GM18867 (cell line): ENCODE measurements around the gene MAML3.
"Not testable (repeated sequence)": the region's sequence is repeated elsewhere in the genome, so short reads cannot be mapped to it uniquely, and the experiment has no call there.

Source experiments
- ATAC-seq: cut with Tn5 transposase; IDR thresholded peaks from one replicate; pipeline ENCODE4 v1.9.1; 2021; ENCODE audit warnings: mild to moderate bottlenecking, moderate library complexity; ENCODE audit not compliant: unreplicated experiment

Gene MAML3

DNA sequence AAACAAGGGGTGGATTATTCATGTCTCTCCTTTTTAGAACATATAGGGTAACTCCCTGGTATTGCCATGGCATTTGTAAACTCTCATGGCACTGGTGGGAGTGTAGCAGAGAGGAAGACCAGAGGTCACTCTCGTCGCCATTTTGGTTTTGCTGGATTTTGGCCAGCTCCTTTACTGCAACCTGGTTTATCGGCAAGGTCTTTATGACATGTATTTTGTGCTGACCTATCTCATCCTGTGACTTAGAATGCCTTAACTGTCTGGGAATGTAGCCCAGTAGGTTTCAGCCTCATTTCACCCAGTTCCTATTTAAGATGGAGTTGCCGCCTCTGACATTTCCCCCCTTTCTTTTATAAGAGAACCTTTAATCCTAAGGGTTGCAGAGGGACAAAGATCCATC lies 442.5 kb downstream of the MAML3 start:
- ATAC-seq, result no peak

DNA sequence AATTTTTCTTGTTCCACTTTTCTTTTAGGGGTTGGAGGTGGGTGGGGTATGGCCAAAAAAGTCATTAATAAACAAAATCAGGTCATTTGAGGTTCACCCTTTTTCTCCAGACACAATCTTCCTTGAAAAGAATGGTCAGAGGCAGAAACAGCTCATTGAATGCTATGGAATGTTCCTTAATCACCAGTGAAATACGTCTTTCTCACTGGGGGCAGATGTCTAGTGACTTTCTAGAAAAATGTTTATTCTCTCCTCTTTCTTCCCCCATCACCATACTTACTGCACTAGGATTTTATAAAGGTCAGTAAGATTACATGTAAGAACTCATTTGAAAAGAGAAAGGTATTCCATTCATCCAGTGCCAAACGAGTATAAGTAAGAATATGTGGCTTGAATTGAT lies 443.9 kb downstream of the MAML3 start:
- ATAC-seq, result no peak

DNA sequence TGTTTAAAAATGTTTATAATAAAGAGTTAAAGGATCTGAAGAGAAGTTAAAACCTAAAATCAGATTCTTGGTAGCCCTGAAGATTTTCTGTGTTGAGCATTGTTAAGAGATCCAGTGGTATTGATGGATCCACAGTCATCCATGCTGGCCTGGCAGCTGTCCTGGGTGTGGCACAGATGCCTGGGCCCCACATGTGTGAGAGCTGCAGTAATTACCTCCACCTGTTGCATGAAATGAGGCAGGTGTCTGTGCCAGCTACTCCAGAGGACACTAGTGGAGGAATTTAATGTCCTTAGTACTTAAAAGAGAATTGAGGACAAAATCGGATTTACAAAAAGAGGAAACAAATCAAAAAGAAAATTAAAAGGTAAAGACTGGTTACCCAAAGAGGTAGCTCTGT lies 444.3 kb downstream of the MAML3 start:
- no peak for ATAC-seq

DNA sequence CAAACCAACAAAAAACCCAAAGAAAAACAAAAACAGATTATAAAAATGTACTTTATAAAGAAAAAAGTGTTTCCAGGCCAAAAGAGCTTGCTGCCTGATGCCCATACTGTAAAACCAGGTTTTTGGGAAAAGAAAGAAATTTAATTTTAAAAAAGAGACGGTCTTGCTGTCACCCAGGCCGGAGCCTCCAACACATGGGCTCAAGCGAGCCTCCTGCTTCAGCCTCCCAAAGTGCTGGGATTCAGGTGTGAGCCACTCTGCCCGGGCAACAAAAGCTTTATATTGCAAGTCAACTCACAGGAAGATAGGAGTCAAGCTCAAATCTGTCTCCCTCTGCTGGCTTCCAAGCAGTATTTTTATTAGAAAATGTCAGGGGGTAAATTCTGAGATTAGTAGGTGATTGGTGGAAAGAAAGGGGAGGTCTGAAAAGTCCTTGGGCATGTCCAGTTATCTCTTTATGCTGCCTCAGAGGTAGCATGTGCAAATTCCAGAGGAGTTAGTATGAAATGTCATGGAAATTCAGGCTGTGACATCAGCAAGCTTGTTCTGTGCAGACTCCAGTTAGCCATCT lies 449.0 kb downstream of the MAML3 start:
- no peak for ATAC-seq

DNA sequence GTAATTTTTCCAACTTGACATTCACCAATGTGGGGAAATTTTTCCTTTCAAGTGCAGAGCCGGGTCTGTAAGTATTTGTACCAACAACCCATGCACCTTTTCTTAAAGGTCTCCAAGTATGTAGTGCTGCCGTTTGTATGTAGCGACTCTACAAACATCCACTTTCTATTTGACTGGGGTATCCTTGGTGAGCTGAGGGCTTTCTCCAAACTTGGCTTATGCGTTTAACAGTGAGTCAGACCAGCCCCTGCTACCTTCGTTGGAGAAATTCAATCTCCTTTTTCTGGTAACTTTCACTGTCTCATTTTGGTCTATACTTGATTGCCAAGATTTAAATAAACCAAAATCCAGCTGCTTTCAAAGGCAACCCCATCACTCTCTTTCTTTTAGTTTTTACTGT lies 453.4 kb downstream of the MAML3 start:
- no peak for ATAC-seq

DNA sequence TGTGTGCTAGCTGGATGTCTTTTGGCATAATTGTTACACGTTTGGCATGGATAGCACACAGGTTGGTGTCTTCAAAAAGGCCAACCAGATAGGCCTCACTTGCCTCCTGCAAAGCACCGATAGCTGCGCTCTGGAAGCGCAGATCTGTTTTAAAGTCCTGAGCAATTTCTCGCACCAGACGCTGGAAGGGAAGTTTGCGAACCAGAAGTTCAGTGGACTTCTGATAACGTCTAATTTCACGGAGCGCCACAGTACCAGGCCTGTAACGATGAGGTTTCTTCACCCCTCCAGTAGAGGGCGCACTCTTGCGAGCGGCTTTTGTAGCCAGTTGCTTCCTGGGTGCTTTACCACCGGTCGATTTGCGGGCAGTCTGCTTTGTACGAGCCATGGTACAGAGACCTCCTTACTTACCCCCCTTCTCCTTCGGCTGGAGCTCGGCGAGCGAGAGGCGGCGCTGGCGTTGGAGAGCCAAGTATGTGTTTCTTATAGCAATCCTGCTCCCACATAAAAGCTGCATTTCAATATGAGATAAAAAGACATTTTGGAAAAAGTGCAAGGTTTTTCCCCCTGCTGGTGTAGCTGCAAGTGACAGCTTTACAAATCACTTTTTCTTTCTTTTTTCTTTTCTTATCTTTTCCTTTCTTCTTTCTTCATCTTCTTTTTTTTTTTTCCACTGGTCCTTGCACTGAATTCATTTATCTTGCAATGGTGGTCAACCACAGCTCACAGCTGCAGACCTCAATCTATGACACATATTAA lies 455.6 kb downstream of the MAML3 start:
- not testable (repeated sequence) for ATAC-seq

DNA sequence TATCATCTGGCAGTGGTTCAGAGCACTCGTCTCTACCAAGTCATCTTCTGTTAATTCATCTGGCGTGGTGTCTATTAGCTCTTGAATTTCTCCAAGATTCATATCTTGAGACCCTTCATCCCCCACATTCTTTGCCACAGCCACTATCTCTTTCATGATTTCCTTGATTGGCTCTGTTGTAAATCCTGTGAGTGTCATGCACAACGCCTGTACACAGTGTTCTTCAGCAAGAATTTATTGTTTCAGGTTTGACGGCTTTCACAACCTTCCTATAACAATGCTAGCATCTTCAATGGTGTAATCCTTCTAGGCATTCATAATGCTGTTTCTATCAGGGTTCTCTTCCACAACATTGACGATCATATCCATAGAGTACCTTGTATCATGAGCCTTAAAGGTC lies 457.5 kb downstream of the MAML3 start:
- no peak for ATAC-seq

DNA sequence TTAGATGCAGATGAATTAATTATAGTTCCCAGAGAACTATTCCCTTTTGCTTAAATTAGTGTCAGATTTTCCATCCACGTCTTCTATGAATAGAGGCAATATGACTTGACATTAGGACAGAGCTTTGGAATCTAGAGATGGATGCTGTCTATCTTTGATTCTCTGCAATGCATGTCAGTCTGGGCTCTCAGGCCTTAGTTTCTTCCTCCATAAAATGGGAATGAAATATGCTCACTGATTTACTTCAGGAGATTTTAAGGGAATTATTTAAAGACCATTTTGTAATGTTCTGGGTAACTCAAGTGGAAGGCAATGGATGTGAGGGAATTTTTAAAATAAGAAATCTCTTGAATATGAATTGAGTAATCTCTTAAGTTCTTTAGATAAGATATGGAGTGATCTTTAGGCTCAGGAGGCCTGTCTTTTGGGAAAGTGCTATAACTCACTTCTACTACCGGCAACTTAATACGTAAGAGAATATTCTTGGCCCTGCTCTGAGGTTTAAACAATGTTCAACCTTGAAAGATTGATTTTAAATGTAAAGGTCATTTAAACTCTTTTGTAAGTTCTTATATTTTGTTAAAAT lies 459.4 kb downstream of the MAML3 start:
- no peak for ATAC-seq

DNA sequence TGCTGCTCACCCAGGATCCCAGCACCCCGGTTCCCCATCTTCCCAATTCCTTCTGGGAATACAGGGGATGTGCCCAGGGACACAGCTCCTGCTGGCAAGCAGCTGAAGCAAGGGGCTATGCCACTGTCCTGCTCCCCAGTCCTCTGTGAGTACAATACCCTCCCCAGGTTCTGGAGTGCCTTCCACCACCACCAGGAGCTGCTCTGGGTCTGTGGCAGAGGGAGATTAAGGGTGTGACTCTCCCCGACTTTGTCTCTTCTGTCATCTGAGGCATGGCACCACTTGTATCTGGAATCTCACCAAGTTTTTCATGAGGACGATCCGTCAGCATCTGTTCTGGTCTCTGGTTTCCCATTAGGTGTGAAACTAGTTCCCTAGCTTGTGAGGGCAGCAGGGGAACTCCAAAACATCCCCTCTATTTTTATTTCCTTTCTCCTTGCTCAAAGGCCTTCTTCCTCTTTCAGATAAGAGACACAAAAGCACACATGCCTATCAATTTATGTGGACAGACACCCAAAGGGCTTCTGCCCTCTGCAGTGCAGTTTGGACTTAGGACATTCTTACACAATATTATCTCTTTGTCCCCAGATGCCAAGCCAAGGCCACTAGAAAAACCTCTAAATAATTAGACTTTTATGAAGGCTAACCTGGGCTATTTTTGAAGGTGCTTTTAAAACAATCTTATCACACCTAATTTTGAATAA lies 461.5 kb downstream of the MAML3 start:
- ATAC-seq, result no peak

DNA sequence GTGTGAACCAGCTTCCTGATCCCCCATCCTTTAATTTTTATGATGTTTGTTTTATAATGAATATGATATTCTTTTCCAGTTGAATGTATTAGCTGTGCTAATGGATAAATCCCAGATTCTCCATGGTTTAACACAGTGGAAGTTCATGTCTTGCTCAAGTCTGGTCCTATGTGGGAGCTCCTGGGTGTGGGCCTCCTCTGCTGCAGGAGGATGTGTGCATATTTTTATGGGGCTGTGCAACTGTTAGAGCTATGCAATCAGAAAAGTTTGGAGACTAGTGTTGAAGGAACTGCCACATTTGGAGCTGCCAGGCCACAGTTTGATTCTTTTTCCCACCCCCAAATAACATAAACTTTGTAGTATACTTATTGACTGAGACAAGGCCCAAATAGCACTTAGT lies 463.6 kb downstream of the MAML3 start:
- ATAC-seq, result no peak

DNA sequence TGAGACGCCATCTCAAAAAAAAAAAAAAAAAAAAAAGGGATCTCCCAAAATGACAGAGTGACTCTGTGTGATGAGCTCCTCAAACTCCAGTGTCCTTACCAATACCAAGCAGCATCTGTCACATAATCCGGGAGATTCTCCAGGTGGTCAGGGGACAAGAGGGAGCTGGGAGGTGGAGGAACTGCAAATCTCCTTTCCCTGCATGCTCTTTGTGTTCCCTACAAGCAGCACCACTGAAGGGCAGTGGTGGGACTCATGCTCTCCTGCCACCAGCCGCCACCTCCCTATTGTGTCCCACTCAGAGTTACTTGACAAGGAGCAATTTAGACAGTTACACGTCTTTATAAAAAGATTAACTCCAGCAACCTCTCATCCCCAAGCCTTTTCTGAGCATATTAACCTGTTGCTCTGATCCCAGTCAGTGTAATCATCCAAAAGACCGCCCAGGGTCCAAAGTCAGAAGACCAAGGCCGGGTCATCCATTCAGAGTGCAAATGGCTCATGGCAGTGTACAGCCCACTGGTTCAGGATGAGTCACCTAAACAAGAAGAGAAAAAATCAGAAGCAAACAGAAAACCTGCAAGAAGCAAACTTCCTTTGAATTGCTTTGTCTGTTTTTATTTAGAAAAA lies 464.8 kb downstream of the MAML3 start:
- no peak for ATAC-seq

DNA sequence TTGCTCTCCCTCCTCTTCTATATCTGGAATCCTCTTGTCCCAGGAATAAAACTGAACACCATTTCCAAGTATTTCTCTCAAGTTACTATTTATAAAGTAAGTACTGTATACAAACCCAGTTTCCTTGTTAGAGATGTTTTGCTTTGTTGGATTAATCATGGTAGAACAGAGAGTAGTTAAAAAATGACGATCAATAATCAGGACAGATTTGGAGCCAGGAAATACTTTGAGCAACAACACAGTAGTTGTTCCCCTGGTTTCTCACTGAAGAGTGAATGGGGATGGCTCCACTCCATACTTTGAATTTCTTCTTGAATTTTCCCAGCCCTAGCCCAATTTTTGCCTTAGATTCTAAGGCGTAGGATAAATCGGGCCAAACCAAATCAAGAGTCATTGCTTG lies 467.0 kb downstream of the MAML3 start:
- no peak for ATAC-seq

DNA sequence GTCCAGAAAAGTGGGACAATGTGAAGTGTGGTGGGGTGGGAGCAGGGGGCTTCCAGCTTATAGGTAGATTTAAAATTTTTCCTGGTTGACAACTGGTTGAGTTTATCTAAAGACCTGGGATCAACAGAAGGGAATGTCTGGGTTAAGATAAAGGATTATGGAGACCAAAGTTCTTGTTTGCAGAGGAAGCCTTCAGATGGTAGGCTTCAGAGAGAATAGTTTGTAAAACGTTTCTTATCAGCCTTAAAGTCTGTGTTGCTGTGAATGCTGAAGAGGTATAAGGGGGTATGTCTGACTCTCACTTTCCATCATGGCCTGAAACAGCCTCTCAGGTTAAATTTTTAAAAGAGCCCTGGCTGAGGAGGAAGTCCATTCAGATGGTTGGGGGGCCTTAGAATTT lies 467.9 kb downstream of the MAML3 start:
- no peak for ATAC-seq

DNA sequence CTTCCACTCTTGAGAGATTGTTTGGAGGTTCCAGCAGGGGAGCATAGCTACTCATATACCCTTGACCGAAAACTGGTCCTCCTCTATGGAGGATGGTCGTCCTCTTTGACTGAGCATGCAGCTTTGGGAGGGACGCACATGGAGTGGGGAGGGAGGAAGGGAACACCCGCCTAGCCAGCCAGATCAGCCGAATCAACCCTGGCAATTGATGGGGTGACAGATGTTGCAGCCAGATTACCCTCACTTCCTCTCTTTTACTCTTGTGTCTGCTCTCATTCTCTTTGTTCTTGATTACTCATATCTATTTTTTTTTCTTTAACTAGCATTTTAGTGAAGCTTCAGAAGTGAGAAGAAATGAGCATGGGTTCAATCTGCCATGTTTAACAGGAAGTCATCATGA lies 468.8 kb downstream of the MAML3 start:
- ATAC-seq, result no peak

DNA sequence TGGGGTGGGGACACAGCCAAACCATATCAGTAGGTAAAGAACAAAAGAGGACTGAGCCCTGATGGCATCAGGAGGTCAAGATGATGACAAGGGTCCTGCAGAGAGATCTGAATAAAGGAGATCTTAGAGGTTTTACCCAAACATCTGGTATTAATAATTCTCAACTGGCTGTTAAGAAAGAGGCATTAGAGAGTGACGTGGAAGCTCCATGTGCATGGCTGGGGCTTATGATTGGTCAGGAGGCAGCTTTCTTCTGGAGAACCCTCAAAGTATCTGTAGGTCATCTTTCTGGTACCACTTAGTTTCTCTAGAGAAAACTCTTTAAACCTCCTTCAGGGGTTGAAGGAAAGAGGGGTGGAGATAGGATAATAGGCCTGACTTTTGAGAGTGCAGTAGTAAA lies 469.6 kb downstream of the MAML3 start:
- no peak for ATAC-seq

DNA sequence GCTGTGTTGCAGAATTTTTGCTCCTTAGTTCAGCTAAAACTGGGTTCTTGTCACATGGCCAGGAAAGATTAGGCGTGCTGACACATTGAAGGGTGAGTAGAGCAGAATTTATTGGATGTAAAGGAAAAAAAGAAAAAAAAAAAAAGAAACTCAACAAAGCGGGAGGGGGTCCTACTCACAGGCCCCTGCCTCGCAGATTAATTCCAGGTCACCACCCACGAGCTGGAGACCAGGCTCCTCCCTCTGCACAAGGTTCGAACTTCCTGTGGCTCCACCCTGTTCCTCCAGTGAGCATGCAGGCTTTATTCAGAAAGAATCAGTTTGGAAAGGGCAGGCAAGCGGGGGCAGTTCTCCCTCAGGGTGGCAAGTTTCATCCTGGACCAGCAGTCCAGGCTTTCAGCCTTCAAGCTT lies 471.2 kb downstream of the MAML3 start:
- ATAC-seq, result no peak

DNA sequence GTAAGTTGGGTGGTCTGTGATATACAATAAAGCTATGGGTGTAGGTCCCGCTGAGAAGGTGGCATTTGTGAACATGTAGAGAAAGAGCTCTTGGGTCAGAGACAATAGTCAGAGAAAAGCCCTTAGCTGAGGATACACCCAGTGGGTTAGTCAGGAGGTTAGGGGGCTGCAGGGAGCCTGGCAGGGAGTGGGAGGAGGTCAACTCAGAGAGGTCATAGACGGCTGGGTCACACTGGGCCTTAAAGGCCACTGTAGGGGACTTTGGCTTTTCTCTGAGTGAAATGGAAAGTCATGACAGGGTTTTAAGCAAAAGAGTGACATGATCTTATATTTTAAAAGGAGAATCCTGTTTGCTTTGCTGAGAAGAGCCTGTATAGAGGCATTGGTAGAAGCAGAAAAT lies 471.7 kb downstream of the MAML3 start:
- ATAC-seq, result no peak

DNA sequence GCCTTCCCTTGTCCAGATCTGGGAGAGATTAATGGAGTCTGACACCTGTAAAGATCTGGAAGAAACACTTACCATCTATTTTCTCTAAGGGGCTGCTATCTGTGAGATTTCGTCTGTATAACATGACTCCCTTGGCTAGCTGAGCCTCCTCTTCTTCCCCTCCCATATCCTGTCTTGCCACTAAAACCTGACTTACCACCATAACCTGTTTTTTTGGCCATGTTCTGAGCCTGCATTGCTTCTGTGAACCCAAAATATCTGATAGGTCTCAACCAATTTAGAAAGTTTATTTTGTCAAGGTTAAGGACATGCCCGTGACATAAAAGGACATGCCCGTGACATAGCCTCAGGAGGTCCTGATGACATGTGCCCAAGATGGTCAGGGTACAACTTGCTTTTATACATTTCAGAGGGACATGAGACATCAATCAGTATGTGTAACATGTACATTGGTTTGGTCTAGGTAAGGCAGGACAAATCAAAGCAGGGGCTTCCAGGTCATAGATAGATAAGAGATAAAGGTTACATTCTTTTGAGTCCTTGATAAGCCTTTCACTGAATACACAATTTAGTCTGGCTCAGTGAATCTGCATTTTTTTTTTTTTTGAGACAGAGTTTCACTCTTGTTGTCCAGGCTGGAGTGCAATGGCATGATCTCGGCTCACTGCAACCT lies 476.9 kb downstream of the MAML3 start:
- ATAC-seq, result no peak

DNA sequence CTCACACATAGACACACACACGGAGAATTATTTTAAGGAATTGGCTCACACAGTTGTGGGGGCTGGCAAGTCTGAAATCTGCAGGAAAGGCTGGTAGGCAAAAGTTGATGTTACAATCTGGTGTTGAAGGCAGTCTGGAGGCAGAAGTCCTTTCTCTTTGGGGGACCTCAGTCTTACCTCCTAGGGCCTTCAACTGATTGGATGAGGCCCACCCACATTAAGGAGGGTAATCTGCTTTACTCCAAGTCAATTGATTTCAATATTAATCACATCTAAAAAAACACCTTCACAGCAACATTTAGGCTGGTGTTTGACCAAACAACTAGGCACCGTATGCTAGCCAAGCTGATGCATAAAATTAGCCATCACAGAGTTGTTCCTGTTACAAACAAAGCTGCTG lies 477.6 kb downstream of the MAML3 start:
- ATAC-seq, result no peak

DNA sequence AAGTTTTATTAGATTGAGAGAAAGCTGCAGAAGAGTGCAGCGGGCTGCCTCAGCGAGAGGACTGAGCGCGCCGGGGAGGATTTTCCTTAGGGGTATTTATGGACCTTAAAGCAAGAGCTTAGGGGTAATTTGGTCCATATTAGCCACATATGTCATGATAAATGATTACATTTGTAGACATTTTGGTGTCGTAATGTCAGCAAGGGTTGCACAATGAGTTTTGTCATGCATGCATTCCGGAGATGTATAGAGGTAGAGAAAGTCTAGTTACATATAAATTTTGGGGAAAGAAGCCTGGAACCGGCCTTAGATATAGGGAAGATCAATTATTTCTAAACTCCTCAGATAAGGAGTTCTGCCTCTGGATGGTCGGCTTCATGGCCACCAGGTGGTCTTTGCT lies 478.3 kb downstream of the MAML3 start:
- no peak for ATAC-seq
